GM18873 (cell line): Measurements from ENCODE around the gene DDX31.

Experiments
- ATAC-seq: cut with Tn5 transposase; IDR thresholded peaks from one replicate; pipeline ENCODE4 v1.9.1; 2021; ENCODE audit warnings: mild to moderate bottlenecking, moderate library complexity, moderate number of reproducible peaks; ENCODE audit not compliant: unreplicated experiment, low FRiP score

Gene DDX31

DNA sequence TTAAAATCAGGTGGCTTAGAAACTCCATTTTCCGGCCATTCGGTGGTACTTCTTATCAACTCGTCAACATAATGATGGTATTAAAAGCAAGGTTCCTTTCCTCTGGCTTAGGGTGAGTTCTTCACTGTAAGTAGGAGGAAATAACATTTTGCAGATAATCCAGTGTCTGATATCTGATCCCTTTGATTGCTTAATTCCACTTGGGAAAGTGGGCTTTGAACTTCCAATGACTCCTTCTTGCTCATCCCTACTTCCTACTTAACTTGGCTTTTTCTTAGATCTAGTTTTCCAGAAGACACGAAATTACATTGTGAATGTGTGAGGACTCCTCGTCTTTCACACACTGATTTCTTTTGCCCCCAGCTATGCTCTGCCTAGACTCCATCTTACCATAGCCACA lies 31.5 kb downstream of the DDX31 start:
- no peak for ATAC-seq

DNA sequence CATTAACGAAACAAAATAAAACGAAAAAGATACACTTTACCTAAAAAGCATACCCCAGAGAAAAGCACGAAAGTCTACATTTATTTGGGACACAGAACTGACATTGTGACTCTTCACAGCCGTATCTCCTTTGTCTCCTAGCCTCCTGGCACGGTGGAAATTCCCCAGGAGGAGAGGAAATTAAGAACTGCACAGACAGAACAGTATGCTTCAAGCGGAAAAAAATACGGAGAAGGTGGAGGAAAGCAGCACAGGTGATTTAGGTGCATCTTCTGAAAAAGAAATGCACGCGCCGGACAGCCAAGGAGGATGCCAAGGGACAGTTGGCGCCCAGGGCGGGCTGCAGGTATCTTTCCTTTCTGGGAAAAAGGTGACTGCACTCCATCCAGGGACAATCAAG lies 32.0 kb downstream of the DDX31 start:
- ATAC-seq = no peak

DNA sequence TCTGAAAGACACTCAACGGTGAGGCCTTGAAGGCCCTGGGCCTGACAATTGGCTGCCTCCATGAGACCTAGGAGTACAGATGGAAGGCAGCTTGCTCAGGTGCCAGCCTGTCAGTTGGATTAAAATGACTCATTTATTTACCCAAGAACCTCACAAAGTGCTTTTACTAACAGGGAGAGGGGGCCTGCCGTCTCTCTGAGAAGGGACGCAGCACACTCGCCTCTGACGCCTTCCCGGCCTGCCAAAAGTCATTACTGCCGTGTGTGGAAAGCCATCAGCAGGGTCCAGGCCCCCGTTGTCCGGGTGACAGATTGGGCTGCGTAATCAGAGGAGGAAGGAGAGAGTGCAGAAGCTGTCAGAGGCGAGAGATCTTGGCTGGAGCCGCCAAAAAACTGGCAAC lies 32.4 kb downstream of the DDX31 start:
- no peak for ATAC-seq

DNA sequence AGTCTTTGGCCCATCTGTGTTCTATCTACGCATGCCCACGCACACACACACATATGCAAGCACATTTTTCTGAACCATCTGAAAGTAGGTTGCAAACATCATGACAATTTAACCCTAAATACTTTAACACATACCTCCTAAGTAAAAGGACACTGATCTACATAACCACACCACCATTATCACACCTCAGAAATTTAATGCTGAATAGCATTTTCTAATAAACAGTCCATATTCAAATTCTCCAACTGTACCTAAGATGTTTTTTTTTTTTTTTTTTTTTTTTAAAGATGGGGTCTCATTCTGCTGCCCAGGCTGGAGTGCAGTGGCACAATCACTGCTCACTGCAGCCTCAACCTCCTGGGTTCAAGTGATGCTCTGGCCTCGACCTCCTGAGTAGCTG lies 35.5 kb downstream of the DDX31 start:
- ATAC-seq = no peak

DNA sequence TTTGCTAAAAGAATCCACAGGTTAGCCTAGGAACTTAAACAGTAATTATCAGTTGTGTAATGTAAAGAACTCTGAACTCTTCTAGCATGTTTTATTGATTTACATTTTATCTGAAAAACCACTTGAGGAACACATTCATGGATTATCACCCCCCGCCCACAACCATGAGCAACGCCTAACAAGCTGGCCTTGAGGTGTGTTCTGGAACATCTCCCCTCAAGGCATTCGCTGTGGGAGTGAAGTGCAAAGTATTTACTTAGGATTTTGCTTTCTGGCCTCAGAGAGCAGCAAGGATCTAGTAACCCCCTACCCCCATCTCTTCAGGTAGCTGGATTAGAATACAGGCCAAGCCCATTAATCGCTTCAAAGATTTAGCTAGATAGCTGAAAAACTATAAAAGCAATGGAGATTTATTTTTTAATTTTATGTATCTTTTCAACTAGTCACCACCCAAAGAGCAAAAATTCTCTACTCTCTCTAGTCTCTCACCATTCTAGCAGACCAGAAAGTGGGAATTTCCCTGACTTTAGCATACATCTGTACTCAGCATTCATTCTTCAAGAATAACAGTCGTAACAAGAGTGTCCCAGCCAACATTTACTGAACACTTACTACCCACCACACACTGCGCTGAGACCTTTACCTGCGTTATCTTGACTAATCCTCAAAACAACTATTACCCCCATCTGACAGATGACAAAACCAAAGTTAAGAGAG lies 37.2 kb downstream of the DDX31 start:
- no peak for ATAC-seq

DNA sequence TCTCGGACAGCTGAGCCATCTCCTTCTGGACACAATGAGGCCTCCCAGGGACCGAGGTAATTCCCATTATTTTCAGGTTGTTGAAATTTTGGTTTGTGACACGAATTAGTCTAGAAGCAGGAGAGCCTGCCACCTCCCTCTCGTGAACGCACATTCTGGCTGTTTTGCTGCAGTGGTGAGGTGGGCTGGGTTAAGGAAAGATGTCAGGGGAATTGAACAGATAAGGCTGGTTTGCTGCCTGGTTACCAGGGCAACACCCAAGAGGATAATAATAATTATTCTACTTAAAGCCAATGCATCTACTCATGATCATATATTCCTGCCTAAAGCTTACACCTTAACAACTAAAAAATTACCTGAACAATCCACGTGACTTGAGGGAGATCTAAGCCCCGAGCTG lies 38.1 kb downstream of the DDX31 start:
- no peak for ATAC-seq

DNA sequence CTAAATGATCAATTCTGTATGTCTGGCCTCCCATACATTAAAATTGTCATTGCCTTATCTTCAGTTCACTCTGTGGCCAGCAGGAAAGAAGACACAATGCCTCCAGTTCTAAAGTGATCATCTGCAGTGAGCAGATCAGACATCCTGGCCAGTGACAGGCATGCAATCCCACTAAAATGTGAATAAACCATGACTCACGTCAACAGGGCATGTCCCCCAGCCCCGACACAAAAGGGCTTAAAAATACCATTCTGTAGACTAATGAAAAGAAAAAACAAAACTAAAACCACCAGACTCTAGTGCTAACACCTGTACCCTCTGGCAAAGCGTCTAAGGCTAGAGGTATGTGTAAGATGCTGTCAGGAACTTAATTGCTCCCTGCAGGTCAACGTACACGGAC lies 38.5 kb downstream of the DDX31 start:
- no peak for ATAC-seq

DNA sequence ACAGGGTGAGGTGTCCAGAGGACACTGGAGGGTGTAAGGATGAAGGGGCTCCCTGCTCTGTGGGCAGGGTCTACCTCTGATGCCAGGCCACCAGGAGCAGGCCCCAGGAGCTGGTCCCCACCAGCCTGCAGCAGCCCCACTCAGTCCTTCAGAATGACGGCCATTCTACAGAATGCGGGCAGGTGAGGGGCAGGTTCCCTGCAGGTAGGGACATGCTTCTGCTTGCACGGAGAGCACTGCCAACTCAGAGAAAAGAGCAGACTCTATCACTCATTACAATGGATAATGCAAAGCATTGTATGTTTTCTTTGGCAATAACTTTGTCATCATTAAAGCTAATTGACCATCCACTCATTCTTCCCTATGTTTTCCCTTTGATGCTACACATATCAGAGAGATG lies 39.0 kb downstream of the DDX31 start:
- ATAC-seq = no peak

DNA sequence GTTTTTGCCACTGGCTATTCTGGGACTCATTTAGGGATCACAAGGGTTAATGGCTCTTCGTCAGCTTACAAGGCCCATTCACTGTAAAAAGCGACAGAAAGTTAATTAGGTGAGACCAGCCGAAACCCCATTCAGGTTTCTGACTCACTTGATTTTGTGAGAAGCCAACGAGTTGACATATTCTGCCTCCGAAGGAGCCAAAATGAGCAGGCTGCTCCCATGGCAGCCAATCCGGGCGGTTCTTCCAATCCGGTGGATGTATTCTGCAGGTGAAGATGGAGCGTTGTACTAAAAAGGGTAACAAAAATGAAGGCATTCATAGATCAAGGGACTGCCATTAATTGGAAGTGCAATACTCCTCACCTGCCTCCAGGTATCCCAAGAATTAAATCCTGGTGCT lies 39.7 kb downstream of the DDX31 start:
- no peak for ATAC-seq

DNA sequence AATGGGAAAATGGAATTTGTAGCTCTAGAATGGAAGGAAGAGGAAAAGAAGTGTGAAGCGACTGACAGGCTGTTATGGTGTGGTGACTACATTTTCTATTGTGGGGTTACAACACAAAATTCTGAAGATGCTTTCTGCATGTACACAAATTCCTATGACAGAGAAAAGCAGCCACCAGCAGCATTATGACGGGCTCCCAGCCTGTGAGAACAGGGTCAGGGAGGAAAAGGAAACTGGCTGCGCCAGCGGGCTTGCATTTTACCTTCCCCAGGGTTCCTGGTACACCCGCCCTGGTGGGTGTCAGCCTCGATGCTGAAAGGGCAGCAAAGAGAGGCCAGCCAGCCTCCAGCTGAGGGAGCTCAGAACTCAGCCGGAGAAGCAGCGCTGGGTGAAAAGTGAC lies 41.0 kb downstream of the DDX31 start:
- ATAC-seq = no peak

DNA sequence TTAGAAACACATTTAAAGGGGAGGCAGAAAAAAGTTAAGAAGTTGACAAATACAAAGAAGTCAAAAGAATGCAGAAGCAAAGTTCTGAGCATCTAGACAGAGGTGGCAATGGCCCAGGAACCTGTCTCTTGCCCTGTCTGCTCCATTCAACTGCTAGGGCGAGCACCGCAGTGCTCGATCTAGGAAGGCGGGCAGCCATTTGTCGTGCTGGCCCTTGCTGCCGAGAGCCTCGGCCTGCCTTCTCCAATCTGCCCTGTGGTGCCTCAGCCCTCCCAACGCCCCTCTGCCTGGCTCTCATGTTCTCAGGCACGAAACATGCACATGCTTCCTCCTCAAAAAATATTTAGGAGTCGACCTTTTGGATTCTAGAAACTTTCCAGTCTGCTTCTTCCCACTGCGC lies 42.2 kb downstream of the DDX31 start:
- no peak for ATAC-seq

DNA sequence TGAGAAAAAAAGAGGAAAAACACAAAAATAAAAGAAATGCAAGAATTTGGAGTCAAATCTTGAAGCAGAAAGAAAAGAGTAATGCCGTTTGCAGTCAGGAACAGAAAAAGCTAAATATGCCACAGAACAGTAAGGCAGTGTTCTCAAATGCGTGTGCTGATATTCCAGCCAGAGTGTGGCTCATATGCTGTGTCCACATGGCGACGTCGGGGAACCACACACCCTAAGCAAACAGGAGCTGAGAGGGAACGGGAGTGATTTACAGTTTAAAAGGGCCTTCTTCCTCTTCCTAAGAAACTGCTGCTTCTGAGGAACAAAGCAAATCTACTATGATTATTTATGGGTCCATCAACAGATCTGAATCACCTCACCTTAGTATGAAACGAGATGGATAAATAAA lies 42.7 kb downstream of the DDX31 start:
- no peak for ATAC-seq

DNA sequence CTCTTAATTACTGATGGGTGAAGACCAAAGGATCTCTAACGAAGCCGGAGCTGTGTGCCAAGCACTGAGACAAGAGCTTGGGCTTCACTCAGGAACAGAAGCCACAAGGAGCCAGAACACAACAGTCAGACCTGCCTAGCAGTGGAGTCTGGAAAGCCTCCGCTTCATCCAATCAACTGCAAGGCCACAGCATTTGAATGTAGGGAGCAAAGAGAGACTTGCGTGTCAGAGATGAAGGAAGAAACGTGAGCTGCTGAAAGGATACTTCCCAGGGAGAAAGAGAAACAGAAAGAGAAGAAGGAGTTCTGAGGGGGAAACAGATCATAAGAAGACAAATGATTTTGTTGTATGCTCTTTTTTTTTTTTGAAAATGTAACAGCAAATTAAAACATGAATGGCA lies 43.5 kb downstream of the DDX31 start:
- ATAC-seq = no peak

DNA sequence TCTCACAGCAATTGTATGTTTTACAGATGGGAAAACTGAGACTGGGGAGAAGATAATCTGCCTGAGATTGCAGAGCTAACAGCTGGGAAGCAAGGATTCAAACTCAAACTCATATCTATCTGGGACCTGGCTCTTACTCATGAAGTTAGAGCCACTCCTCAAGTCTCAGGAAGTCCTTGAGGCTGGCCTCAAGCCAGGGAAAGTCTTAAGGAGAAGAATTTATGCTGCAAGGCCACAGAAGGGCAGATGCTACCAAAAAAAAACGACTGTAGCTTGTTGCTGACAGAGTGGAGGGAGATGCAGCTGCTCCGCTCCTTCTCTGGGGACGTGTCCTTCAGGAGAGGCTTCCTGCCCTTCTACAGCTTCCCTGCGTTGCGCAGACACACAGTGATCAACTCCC lies 47.6 kb downstream of the DDX31 start:
- no peak for ATAC-seq

DNA sequence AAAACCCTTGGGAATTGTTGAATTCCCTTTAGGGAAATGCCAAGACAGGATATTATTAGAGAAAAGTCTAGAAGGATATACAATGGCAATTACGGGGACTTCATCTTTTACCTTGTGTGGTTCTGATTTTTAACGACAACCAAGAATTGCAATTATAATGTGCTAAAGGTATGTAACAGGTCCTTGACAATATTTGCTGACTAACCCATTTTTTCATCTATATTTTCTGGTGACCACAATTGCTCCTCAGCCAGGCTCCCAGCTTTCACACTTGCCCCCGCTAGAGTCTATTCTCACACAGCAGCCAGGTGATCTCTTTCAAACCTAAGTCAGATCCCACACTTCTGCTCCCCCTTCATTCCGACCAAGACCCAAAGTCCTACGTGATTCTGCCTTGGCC lies 53.1 kb downstream of the DDX31 start:
- no peak for ATAC-seq

DNA sequence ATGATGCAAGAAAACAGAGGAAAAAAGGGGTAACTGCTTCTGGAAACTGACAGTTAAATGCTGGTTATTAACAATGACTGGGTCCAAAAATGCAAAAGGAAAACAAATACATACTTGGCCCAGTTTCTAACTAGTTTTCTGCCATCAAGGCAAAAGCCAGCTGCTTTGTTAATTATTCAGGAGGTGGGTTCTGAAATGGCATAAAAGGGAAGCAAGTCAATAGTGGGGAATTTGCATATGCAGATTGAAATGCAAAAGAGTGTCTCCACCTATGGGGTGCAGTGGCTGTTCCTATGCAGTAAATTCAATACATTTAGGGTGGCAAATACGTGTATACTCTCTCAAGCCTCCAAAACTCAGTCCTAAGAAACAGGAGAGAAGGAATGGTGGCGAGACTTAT lies 54.0 kb downstream of the DDX31 start:
- no peak for ATAC-seq

DNA sequence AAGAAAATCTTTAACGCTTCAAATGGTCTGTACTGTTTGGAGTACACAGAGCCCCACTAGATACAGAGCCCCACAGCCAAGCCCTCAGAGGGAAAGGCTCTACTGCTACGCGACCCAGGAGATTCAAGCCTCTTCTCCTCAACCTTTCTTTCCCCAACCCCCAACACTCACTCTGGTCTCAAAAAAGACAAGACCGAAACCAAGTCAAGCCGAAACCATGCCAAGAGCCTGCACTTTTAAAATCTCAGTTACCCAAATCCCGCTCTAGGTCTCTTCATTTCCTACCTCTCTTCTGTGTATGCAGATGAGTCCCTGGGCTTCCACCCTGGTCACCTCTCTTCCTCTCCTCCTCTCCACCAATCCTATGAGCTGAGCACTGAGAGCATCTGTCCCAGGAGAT lies 55.5 kb downstream of the DDX31 start:
- ATAC-seq = no peak

DNA sequence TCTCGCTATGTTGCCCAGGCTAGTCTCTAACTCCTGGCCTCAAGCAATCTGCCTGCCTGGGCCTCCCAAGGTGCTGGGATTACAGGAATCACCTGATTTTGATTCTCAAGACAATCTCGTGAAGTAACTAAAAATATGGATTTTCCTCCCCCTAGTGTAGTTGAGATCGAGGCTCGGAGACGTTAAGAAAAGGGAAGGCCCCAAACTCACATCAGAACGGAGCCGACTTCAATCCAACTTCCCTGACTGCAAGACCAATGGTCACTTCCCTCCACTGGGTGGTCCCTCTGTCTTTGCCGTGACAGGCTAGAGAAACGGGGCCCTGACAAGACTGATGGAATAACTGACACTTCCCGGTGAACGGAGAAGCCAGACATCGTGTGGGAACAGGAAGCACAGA lies 59.1 kb downstream of the DDX31 start:
- no peak for ATAC-seq

DNA sequence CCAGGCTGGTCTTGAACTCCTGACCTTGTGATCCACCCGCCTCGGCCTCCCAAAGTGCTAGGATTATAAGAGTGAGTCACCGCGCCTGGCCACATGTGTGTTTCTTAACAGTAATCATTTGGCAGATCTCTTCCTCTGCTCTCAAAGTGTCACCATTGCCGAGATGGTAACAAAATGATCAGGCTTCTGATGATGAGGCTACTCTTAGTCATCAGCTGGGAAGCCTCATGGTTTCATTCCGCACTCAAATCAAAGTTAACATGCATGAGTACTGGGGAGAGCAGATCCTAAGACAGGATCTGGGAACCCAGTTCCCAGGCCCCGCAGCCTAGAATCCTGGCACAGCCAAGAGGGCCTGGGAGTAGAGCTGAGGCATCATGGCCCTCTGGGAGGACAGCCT lies 60.0 kb downstream of the DDX31 start:
- ATAC-seq = no peak

DNA sequence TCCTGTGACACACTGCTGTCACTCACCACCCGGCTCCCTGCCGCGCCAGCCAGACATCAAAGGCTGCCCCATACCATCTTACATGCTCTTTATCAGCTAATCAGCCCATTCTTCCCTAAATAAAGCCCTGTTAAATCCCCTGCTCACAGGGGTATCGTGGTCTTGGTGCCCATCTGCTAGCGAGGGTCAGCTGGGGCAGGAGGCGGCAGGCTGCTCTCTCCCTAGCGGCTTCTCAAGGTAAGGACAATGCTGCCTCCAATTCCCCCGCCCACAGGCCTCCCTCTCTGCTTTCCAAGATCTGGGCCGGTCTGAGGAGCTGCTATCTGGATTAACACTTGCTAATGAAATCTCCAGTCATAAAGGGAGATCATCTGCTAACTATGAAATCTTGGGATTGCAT lies 60.6 kb downstream of the DDX31 start:
- no peak for ATAC-seq

DNA sequence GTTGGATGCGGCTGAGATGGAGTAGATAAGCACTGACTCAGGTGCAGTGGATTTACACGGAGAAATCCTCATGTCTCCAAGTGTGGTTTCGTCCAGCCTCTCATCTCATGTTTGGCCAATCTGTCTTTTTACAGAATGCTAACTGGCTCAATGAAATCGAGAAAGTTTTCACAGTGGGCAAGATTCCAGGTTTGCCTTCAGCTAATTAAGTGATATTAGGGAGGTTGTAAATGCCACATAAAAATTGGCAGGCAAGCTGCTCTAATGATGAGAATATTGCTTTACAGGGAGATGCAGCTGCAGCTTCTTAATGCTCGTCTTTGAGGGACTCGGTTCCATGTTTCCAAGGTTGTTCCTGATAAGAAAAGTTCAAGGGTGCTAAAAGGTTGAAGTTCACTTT lies 63.7 kb downstream of the DDX31 start:
- no peak for ATAC-seq

DNA sequence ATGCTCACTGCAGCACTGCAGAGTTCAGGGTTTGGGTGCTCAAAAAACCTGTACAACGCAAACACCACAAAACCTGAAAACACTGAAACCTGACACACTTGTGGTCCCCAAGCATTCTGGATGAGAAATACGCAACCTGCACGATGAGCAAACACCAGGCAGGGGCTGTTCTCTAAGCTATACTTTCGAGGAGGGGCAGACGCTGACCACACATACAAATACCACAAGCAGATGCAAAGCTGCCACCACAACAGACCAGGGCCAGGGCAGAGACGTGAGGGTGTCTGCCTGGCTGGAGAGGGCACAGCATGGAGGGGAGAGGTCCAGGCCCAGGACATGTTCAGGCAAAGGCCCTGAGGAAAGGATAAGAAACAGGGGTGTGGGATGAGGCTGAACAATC lies 64.4 kb downstream of the DDX31 start:
- ATAC-seq = no peak

DNA sequence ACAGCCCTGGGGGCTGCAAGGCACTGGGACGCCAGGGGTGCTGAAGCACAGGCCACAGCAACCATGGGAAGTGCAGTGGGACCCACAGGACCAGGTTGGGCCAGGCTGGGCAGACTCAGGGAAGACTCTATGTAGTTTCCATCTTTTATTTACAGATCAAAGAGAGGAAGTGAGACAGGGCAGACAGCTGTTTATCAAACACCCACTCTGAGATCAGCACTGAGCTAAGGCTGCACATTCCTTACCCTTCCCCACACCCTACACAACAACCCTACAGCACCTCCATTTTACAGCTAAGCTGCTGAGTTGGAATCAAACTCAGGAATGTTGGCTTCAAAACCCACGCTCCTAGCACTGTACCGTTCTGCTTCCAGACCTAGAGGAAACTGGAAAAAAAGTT lies 67.6 kb downstream of the DDX31 start:
- ATAC-seq = no peak
